ENCODE results near the gene PWWP2A.

DNA sequence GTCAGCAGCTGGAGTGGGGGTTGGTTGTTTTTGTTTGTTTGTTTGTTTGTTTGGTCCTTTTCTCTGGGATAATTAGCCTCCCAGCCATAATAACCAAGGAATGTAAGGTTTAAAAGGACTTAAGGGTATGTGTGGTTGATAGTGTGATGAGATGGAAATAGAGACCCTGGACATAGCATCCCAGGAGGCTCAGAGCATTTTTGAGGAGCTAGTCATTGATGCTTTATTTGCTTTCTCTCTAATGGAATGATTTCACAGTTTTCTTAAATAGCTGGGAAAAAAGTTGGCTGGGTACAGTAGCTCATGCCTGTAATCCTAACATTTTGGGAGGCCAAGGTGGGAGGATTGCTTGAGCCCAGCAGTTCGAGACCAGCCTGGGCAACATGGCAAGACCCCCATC, 65.2 kb downstream of the PWWP2A start:
- TF ChIP-seq, protein P1, sequence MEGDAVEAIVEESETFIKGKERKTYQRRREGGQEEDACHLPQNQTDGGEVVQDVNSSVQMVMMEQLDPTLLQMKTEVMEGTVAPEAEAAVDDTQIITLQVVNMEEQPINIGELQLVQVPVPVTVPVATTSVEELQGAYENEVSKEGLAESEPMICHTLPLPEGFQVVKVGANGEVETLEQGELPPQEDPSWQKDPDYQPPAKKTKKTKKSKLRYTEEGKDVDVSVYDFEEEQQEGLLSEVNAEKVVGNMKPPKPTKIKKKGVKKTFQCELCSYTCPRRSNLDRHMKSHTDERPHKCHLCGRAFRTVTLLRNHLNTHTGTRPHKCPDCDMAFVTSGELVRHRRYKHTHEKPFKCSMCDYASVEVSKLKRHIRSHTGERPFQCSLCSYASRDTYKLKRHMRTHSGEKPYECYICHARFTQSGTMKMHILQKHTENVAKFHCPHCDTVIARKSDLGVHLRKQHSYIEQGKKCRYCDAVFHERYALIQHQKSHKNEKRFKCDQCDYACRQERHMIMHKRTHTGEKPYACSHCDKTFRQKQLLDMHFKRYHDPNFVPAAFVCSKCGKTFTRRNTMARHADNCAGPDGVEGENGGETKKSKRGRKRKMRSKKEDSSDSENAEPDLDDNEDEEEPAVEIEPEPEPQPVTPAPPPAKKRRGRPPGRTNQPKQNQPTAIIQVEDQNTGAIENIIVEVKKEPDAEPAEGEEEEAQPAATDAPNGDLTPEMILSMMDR (conservative IDR thresholded peaks at IDR 0.05) = no peak
- TF ChIP-seq ZFX (IDR thresholded peaks at IDR 0.05) = no peak
